ENCODE data around the gene SMARCD1. TPM values are rescaled to one million over a fixed set of nuclear protein-coding genes. Genes with fewer than 3 reads are reported as not detected.

Gene SMARCD1
- total and polyA plus RNA-seq, 9 of the 15 experiments (the other 6 are each of a cell fraction or from before 2014, with no cell fraction given) = 0.86 to 91.7 (median 48.0) TPM

DNA sequence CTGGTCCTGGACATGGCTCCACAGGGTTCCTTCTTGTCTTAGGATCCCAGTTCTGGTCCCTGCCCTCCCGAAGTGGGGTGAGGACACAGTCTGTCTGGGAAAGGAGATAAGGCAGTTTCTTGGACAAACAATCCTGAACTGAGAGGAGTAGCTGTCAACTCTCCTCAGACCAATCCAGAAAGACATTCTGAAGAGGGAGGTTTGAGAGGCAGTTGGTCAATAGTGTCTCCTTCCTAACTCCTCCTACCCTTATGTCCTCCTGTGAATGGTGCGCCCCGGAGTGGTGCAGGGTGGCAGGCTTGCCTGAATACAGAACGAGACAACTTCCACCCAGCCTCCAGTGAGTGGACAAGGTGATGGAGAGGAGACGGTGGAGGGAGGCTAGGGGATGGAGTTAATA, 43.2 kb upstream of the SMARCD1 start (continued):
- TF ChIP-seq STAT6 (CRISPR knock-in tag; IDR thresholded peaks at IDR 0.05) (no peak), BDP1 (IDR thresholded peaks at IDR 0.05; ENCODE audit: insufficient read depth, insufficient read length) (no peak), PHF21A (IDR thresholded peaks at IDR 0.05; ENCODE audit: borderline replicate concordance, low read depth) (no peak), BRCA1 (IDR thresholded peaks at IDR 0.05) (no peak), BRCA1 (CRISPR knock-in tag; IDR thresholded peaks at IDR 0.05) (no peak), STAT5B (CRISPR knock-in tag; IDR thresholded peaks at IDR 0.05) (no peak), MITF (IDR thresholded peaks at IDR 0.05) (no peak), KDM4B (IDR thresholded peaks at IDR 0.05; ENCODE audit: borderline replicate concordance in 2 of 2, low read depth in 1 of 2) (no peak), ZNF584 (CRISPR knock-in tag; IDR thresholded peaks at IDR 0.05; ENCODE audit: low read depth) (no peak), ATF1 (CRISPR knock-in tag; IDR thresholded peaks at IDR 0.05) (no peak), ATF1 (tag; IDR thresholded peaks at IDR 0.05) (no peak), NR2C2 (CRISPR knock-in tag; IDR thresholded peaks at IDR 0.05) (no peak), NR2C2 (tag; IDR thresholded peaks at IDR 0.05) (no peak), NFE2L1 (tag; IDR thresholded peaks at IDR 0.05; ENCODE audit: borderline replicate concordance, low read depth) (no peak)
- TF ChIP-seq, protein P1, sequence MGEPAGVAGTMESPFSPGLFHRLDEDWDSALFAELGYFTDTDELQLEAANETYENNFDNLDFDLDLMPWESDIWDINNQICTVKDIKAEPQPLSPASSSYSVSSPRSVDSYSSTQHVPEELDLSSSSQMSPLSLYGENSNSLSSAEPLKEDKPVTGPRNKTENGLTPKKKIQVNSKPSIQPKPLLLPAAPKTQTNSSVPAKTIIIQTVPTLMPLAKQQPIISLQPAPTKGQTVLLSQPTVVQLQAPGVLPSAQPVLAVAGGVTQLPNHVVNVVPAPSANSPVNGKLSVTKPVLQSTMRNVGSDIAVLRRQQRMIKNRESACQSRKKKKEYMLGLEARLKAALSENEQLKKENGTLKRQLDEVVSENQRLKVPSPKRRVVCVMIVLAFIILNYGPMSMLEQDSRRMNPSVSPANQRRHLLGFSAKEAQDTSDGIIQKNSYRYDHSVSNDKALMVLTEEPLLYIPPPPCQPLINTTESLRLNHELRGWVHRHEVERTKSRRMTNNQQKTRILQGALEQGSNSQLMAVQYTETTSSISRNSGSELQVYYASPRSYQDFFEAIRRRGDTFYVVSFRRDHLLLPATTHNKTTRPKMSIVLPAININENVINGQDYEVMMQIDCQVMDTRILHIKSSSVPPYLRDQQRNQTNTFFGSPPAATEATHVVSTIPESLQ (CRISPR knock-in tag; IDR thresholded peaks at IDR 0.05) = no peak
- TF ChIP-seq, protein P2, sequence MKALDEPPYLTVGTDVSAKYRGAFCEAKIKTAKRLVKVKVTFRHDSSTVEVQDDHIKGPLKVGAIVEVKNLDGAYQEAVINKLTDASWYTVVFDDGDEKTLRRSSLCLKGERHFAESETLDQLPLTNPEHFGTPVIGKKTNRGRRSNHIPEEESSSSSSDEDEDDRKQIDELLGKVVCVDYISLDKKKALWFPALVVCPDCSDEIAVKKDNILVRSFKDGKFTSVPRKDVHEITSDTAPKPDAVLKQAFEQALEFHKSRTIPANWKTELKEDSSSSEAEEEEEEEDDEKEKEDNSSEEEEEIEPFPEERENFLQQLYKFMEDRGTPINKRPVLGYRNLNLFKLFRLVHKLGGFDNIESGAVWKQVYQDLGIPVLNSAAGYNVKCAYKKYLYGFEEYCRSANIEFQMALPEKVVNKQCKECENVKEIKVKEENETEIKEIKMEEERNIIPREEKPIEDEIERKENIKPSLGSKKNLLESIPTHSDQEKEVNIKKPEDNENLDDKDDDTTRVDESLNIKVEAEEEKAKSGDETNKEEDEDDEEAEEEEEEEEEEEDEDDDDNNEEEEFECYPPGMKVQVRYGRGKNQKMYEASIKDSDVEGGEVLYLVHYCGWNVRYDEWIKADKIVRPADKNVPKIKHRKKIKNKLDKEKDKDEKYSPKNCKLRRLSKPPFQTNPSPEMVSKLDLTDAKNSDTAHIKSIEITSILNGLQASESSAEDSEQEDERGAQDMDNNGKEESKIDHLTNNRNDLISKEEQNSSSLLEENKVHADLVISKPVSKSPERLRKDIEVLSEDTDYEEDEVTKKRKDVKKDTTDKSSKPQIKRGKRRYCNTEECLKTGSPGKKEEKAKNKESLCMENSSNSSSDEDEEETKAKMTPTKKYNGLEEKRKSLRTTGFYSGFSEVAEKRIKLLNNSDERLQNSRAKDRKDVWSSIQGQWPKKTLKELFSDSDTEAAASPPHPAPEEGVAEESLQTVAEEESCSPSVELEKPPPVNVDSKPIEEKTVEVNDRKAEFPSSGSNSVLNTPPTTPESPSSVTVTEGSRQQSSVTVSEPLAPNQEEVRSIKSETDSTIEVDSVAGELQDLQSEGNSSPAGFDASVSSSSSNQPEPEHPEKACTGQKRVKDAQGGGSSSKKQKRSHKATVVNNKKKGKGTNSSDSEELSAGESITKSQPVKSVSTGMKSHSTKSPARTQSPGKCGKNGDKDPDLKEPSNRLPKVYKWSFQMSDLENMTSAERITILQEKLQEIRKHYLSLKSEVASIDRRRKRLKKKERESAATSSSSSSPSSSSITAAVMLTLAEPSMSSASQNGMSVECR (CRISPR knock-in tag; IDR thresholded peaks at IDR 0.05) = 0 out of 2 replicates have a peak, but pooled peaks have one; percentile 26
- TF ChIP-seq, protein P3, sequence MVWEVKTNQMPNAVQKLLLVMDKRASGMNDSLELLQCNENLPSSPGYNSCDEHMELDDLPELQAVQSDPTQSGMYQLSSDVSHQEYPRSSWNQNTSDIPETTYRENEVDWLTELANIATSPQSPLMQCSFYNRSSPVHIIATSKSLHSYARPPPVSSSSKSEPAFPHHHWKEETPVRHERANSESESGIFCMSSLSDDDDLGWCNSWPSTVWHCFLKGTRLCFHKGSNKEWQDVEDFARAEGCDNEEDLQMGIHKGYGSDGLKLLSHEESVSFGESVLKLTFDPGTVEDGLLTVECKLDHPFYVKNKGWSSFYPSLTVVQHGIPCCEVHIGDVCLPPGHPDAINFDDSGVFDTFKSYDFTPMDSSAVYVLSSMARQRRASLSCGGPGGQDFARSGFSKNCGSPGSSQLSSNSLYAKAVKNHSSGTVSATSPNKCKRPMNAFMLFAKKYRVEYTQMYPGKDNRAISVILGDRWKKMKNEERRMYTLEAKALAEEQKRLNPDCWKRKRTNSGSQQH (CRISPR knock-in tag; IDR thresholded peaks at IDR 0.05) = no peak

Data from K562 (cell line).